H1 (cell line): ENCODE measurements around the gene BNIP5.
"Not testable (repeated sequence)": the region's sequence is repeated elsewhere in the genome, so short reads cannot be mapped to it uniquely, and the experiment has no call there.

Experiments used
- MAFK ChIP-seq: IDR thresholded peaks from 2 replicates; pipeline ENCODE4 v1.6.1; 2012; ENCODE audit warnings: low read depth, mild to moderate bottlenecking, improper control_type of control experiment, low read length
- PHF8 ChIP-seq: fragments of 200-600 bp; sonication (generic); conservative IDR thresholded peaks from 2 replicates; pipeline ENCODE4 v1.7.1; 2012; ENCODE audit warnings: low read depth, mild to moderate bottlenecking, inconsistent platforms, low read length, moderate library complexity
- POLR2A ChIP-seq, 2 experiments: IDR thresholded peaks; 1 replicate in 1 of 2; 2 replicates in 1 of 2; pipeline ENCODE4 v1.6.1; 2011; ENCODE audit warnings: low read depth in 2 of 2, low read length in 2 of 2, mild to moderate bottlenecking in 2 of 2; ENCODE audit errors: control extremely low read depth in 1 of 2
- POLR2AphosphoS5 ChIP-seq: IDR thresholded peaks from 2 replicates; pipeline ENCODE4 v1.6.1; 2011; ENCODE audit warnings: low read depth, low read length
- SP2 ChIP-seq: IDR thresholded peaks from 2 replicates; pipeline ENCODE4 v1.6.1; 2012; ENCODE audit warnings: mild to moderate bottlenecking, low read length, inconsistent platforms
- TAF7 ChIP-seq: optimal IDR thresholded peaks from 2 replicates; pipeline ENCODE3; 2011; ENCODE audit warnings: low read depth, mild to moderate bottlenecking, inconsistent platforms, low read length, moderate library complexity, borderline replicate concordance
- TF ChIP-seq, protein P1 (sequence below): IDR thresholded peaks from 2 replicates; pipeline ENCODE4 v1.6.1; 2012; ENCODE audit warnings: inconsistent platforms
- TF ChIP-seq, protein P2 (sequence below), 3 experiments: IDR thresholded peaks; 1 replicate in 2 of 3; 2 replicates in 1 of 3; pipeline versions ENCODE4 v1.5.1 to v1.6.1; 2011; ENCODE audit warnings: low read length in 3 of 3, mild to moderate bottlenecking in 3 of 3, inconsistent platforms in 2 of 3, low read depth in 1 of 3, moderate library complexity in 1 of 3; ENCODE audit not compliant: insufficient read depth in 1 of 3; ENCODE audit errors: control extremely low read depth in 1 of 3

DNA sequence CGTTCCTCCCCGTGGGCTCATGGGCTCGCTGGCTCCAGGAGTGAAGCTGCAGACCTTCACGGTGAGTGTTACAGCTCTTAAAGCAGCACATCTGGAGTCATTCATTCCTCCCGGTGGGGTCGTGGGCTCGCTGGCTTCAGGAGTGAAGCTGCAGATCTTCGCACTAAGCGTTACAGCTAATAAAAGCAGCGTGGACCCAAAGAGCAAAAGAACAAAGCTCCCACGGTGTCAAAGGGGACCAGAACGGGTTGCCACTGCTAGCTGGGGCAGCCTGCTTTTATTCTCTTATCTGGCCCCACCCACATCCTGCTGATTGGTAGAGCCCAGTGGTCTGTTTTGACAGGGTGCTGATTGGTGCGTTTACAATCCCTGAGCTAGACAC is 26.7 kb upstream of the BNIP5 start:
- not testable (repeated sequence) for TF ChIP-seq POLR2A (IDR thresholded peaks at IDR 0.05; ENCODE audit: control extremely low read depth in 1 of 2, low read depth in 2 of 2, low read length in 2 of 2); PHF8; SP2; POLR2AphosphoS5; MAFK; TAF7
- TF ChIP-seq, protein P1, sequence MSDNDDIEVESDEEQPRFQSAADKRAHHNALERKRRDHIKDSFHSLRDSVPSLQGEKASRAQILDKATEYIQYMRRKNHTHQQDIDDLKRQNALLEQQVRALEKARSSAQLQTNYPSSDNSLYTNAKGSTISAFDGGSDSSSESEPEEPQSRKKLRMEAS = not testable (repeated sequence)
- TF ChIP-seq, protein P2, sequence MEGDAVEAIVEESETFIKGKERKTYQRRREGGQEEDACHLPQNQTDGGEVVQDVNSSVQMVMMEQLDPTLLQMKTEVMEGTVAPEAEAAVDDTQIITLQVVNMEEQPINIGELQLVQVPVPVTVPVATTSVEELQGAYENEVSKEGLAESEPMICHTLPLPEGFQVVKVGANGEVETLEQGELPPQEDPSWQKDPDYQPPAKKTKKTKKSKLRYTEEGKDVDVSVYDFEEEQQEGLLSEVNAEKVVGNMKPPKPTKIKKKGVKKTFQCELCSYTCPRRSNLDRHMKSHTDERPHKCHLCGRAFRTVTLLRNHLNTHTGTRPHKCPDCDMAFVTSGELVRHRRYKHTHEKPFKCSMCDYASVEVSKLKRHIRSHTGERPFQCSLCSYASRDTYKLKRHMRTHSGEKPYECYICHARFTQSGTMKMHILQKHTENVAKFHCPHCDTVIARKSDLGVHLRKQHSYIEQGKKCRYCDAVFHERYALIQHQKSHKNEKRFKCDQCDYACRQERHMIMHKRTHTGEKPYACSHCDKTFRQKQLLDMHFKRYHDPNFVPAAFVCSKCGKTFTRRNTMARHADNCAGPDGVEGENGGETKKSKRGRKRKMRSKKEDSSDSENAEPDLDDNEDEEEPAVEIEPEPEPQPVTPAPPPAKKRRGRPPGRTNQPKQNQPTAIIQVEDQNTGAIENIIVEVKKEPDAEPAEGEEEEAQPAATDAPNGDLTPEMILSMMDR (IDR thresholded peaks at IDR 0.05; ENCODE audit: control extremely low read depth in 1 of 3, insufficient read depth in 1 of 3, low read depth in 1 of 3, low read length in 3 of 3) = not testable (repeated sequence)
